Ureter (tissue), 1 donor: ENCODE data around the gene CEBPE. TPM values are rescaled to one million over a fixed set of nuclear protein-coding genes. Genes with fewer than 3 reads are reported as not detected.
"Not testable (repeated sequence)": the region's sequence is repeated elsewhere in the genome, so short reads cannot be mapped to it uniquely, and the experiment has no call there.

Source experiments
- DNase-seq: peaks from one replicate; pipeline ENCODE4 v3.0.0-alpha.2; 2020; ENCODE audit warnings: low spot score
- total RNA-seq: library from RNA; stranded (reverse); gene quantifications from one replicate; pipeline ENCODE4 v1.2.4, GENCODE V29; 2023
- donor health status: DM: yes; HTN: yes; CAD: no.

Gene CEBPE
- total RNA-seq, 1 donor from 2014 or later: not detected

- peak; percentile 61 for DNase-seq
Measured at GRCh38 chr14:23121361-23121771, 2.3 kb upstream of the CEBPE start.

- DNase-seq: peak; percentile 92
Measured at GRCh38 chr14:23120541-23121251, 1.6 kb upstream of the CEBPE start.

- DNase-seq: no peak
Measured at GRCh38 chr14:23119363-23120327, 590 bp upstream of the CEBPE start.

GRCh38 chr14:23117371-23118020, 1.6 kb downstream of the CEBPE start:
- no peak for DNase-seq

GRCh38 chr14:23115918-23116317, 3.1 kb downstream of the CEBPE start:
- no peak for DNase-seq

- DNase-seq: no peak
Measured at GRCh38 chr14:23115039-23115731, 3.9 kb downstream of the CEBPE start.

- DNase-seq: no peak
Measured at GRCh38 chr14:23114669-23115038, 4.4 kb downstream of the CEBPE start.

- DNase-seq: no peak
Measured at GRCh38 chr14:23114120-23114458, 5.0 kb downstream of the CEBPE start.

- DNase-seq: no peak
Measured at GRCh38 chr14:23113431-23114119, 5.5 kb downstream of the CEBPE start.

- DNase-seq: no peak
Measured at GRCh38 chr14:23112359-23113178, 6.5 kb downstream of the CEBPE start.

- no peak for DNase-seq
Measured at GRCh38 chr14:23110579-23111365, 8.3 kb downstream of the CEBPE start.

GRCh38 chr14:23109769-23110168, 9.3 kb downstream of the CEBPE start:
- DNase-seq: no peak

GRCh38 chr14:23108169-23108568, 10.9 kb downstream of the CEBPE start:
- not testable (repeated sequence) for DNase-seq

GRCh38 chr14:23107620-23108019, 11.4 kb downstream of the CEBPE start:
- DNase-seq: not testable (repeated sequence)

- no peak for DNase-seq
Measured at GRCh38 chr14:23106747-23107045, 12.4 kb downstream of the CEBPE start.

- DNase-seq: no peak
Measured at GRCh38 chr14:23105348-23105824, 13.7 kb downstream of the CEBPE start.

GRCh38 chr14:23104591-23105347, 14.3 kb downstream of the CEBPE start, which contains the start of gene CIROP:
Gene CIROP, minus strand, starts transcription at chr14:23104989. Its CDS starts 69 bp downstream, at chr14:23104920.
- DNase-seq: no peak

- no peak for DNase-seq
Measured at GRCh38 chr14:23104070-23104590, 14.9 kb downstream of the CEBPE start.
